AG09319 (cell line): ENCODE data around the gene CEP85.

Experiments
- DNase-seq: peaks from one replicate; pipeline ENCODE4 v3.0.0-alpha.2; 2010; ENCODE audit warnings: low read depth; ENCODE audit errors: extremely low read depth
- TF ChIP-seq, protein P1 (sequence below): IDR thresholded peaks from 2 replicates; pipeline ENCODE4 v1.5.1; 2011; ENCODE audit warnings: low read depth, mild to moderate bottlenecking, inconsistent platforms, low read length, moderate library complexity

The CEP85 gene

DNA sequence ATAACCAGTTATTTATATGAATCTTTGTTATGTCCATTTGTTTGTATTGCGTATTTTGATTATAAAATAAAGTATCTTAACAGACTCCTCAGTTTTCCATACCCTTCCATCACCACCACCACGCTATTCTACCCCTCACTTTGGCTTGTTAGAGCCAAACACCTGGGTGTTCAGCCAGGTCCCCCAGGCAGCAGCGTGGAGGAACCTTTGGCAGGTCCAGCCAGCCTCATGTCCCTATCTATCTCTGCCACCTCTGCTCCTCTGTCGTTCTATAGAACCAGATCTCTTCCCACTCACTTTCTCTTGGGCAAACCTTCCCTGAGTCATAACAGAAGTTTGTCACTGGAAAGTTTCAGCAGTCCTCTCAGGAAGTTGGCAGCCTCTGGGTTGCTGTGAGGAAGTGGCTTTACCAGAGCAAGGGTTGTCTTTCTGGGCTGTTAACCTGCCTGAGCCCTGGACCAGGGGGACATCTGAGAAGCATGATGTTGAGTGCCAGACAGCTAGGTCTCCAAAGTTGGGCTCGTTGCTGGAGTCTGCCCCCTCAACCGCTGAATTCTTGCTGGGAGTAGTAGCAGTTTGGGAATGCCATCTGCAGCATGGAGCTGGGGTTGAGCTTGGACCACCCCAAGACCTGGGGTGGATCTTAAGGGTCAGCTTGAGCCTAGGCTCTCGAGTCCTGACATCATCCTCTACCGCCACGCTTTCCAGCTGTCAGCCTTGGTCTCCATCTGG lies 44.9 kb downstream of the CEP85 start:
- DNase-seq = no peak
- TF ChIP-seq, protein P1, sequence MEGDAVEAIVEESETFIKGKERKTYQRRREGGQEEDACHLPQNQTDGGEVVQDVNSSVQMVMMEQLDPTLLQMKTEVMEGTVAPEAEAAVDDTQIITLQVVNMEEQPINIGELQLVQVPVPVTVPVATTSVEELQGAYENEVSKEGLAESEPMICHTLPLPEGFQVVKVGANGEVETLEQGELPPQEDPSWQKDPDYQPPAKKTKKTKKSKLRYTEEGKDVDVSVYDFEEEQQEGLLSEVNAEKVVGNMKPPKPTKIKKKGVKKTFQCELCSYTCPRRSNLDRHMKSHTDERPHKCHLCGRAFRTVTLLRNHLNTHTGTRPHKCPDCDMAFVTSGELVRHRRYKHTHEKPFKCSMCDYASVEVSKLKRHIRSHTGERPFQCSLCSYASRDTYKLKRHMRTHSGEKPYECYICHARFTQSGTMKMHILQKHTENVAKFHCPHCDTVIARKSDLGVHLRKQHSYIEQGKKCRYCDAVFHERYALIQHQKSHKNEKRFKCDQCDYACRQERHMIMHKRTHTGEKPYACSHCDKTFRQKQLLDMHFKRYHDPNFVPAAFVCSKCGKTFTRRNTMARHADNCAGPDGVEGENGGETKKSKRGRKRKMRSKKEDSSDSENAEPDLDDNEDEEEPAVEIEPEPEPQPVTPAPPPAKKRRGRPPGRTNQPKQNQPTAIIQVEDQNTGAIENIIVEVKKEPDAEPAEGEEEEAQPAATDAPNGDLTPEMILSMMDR = no peak

DNA sequence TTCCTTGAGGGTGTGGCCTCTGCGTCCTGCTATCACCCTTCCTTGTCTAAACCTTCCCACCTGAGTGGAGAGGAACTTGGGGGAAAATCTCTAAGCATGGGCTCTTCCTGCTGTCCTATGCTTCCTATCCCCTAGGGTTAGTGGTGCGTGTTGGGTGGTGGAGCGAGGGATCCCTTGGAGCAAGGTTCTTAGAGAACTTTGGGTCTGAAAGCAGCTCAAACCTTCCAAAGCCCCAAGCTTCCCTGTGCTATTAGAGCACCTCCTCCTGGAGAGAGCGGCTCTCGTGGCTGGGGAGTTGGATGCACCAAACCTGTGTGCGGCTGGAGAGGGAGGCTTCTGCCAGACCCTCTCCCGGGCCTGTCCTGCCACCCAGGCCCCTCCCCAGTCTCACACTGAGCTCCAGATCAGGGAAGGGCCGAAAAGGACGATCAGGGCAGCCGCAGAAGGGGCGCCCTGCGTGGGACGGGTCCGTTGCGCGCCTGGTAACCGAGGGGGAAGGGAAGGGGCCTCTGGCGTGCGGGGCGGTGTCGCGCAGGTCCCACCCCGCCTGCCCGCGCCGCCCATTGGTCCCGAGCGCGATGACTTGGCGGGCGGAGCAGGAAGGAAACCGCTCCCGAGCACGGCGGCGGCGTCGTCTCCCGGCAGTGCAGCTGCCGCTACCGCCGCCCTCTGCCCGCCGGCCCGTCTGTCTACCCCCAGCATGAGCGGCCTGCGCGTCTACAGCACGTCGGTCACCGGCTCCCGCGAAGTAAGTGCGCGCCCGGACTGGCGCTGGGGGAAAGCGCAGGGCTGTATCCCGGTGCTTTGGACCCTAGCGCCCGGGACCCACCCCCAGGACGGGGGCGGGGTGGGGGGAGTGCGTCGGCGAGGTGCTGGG lies 45.7 kb downstream of the CEP85 start, which contains the start of gene SH3BGRL3:
Gene SH3BGRL3, plus strand, starts transcription at position 631 of the 877 bp plus-strand sequence. Its CDS starts 70 bp downstream, at position 701.
- TF ChIP-seq, protein P1 = peak; percentile 70
- DNase-seq = peak; percentile 44

DNA sequence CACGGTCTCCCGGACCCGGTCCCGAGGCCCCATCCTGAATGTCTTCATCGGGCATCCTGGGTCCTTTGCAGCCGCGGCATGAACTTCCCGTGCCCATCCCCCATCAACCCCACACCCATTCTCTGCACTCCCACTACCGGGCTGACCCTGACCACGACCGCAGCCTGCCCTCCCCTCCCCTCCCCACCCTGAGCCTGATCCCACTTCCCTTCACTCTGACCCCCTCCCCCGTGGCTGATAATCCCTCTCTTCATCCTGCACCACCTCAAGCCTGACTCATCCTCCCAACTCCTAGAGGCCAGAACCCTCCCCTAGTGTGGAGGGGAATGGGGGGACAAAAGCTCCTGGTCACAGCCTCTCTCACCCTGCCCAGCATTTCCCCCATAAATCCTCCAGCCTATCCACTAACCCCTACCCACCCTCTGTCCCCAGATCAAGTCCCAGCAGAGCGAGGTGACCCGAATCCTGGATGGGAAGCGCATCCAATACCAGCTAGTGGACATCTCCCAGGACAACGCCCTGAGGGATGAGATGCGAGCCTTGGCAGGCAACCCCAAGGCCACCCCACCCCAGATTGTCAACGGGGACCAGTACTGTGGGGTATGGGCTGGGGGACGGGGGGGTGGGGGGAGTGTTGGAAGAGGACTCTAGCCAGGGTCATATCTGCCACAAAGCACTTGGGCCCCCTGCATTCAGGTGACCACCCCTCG lies 46.5 kb downstream of the CEP85 start:
- no peak for DNase-seq
- TF ChIP-seq, protein P1 = no peak

DNA sequence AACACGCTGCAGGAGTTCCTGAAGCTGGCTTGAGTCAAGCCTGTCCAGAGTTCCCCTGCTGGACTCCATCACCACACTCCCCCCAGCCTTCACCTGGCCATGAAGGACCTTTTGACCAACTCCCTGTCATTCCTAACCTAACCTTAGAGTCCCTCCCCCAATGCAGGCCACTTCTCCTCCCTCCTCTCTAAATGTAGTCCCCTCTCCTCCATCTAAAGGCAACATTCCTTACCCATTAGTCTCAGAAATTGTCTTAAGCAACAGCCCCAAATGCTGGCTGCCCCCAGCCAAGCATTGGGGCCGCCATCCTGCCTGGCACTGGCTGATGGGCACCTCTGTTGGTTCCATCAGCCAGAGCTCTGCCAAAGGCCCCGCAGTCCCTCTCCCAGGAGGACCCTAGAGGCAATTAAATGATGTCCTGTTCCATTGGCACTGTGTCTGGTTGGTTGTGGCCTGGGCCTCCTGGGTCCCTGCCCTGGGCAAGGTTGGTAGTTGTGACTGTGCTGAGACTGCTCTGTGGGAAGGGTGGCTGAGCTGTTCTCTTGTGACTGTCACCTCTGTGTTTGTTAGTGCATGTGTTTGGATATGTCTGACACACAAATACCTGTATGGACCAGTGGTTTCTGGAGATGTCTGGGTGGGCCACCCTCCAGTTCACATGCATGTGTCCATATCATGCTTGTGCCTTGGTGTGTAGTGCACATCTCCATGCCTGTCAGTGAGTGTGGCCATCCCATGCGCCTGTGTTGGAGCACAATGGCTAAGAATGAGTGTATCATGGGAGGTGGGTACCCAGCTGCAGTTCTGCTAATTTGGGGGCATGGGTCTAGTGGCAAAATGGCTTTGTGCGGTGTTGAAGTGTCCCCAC lies 47.3 kb downstream of the CEP85 start:
- DNase-seq = no peak
- TF ChIP-seq, protein P1 = no peak

DNA sequence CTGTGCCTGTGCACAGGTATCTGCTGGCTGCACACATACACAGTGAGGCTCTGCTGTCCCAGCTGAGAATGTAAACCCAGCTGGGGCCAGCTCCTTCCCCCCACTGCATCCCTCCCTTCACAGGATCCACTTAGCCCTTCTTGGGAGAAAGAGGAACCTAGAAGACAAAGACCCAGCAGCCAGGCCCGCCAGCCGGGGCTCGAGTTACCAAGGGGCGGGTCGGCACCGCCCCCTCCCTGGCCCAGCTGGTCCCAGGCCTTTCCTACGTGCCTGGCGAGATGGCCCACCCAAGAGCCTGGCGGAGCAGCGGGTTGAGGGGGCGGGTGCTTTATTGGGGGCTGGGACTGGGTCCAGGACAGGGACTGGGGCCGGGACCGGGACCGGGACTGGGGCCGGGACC lies 48.0 kb downstream of the CEP85 start:
- no peak for DNase-seq
- TF ChIP-seq, protein P1 = no peak

DNA sequence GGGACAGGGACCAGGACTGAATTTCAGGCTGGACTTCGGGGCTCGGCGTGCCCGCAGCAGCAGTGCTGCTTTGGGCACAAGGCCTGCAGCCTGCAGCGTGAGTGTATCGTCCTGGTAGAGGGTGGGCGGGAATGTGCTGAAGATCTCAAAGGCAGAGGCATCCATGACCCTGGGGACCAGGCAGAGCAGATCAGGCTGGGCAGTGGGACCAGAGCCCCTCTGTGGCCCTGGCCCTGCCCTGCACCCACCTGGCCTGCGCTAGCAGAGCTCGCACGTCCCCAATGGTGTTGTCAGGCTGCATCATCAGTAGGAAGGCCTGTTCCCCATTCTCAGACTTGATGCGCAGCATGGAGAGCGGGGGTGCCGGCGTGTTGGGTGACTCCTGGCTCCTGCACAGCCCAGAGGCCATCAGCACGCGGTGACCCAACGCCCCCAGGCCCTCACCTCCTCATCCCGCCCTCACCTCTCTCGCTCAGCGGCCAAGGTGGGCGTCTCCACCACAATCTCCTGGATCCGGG lies 48.5 kb downstream of the CEP85 start:
- TF ChIP-seq, protein P1 = no peak
- no peak for DNase-seq
